GM21360 (cell line): ENCODE measurements around the gene KSR2.
"Not testable (repeated sequence)": the region's sequence is repeated elsewhere in the genome, so short reads cannot be mapped to it uniquely, and the experiment has no call there.

Experiments used
- ATAC-seq: cut with Tn5 transposase; IDR thresholded peaks from one replicate; pipeline ENCODE4 v1.9.1; 2021; ENCODE audit warnings: mild to moderate bottlenecking, moderate library complexity; ENCODE audit not compliant: unreplicated experiment

Gene KSR2

GRCh38 chr12:117649796-117650195, 319.0 kb downstream of the KSR2 start:
- ATAC-seq = no peak

- no peak for ATAC-seq
Observed at GRCh38 chr12:117646520-117646919, 322.3 kb downstream of the KSR2 start.

DNA sequence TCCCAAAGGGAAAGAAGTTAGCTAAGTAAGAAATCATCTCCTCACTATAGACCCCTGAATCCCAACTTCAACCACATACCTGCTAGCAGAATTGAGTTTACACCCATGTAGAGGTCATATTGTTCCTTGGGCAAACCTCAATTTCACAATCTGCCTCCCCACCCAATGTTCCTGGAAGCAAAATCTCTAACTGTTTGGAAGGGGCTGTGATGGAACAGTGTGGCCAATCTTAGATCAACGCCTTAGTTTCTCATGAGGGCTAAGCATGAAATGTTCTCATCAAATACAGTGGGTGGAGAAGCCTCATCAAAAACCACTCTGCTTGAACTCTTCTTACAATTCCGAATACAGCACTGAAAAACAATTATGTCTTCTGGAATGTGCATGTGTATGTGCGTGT, 323.3 kb downstream of the KSR2 start:
- ATAC-seq = no peak

DNA sequence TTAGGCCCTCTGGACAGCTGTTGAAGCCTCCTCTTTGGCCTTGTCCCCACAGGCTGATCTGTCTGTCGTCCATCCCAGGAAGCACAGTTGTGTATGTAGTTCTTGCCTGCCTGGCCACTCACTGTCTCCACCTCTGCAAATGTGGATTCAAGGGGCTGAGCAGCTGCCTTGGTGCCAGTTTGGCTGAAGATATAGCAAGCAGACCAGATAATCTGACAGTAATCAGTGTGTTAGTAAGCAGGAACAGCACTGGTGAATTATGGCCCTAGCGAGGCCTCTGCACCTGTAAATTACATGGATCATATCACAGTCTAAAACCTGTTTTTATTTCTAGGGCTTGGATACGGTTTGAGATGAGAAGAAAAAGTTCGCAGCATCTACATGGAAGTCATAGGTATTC, 324.8 kb downstream of the KSR2 start:
- no peak for ATAC-seq

- ATAC-seq = no peak
Observed at GRCh38 chr12:117641885-117642284, 326.9 kb downstream of the KSR2 start.

DNA sequence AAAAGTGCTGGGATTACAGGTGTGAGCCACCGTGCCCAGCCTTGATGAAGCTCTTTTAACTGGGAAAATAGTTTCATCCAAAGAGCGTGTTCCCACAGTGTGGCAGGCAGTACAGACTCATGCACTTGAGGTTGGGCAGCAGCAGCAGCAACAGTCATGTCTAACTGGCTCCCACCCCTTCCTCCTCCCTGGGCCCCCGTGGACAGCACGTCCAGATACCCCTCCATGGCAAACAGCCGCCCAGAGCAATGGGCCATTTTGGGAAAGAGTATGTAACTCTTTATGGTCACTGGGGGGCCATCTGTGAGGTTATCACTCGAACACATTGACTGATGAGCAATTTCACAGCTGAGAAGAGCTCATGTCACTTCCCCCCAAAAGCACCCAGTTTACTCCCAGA, 328.3 kb downstream of the KSR2 start:
- no peak for ATAC-seq

DNA sequence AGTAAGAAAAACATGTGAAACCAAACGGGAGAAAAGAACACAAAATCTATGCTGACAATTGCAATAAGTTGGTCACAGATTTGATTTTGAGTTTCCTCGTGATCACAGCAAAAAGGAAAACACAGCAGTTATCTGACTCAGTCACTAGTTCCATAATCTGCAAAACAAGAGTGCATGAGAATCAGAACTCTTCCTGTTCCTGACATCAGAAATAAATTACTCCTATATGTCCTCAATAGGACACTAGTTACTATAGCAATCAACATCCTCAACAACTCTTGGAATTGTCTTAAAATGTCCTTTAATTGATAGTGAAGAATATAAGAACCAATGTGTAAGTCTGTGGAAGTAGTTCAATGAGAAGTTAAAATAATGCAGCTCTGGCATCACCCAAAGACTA, 339.3 kb downstream of the KSR2 start:
- no peak for ATAC-seq

GRCh38 chr12:117628711-117629110, 340.1 kb downstream of the KSR2 start:
- ATAC-seq = not testable (repeated sequence)

- ATAC-seq = no peak
Observed at GRCh38 chr12:117622741-117623140, 346.0 kb downstream of the KSR2 start.

- ATAC-seq = no peak
Observed at GRCh38 chr12:117622087-117622486, 346.7 kb downstream of the KSR2 start.

DNA sequence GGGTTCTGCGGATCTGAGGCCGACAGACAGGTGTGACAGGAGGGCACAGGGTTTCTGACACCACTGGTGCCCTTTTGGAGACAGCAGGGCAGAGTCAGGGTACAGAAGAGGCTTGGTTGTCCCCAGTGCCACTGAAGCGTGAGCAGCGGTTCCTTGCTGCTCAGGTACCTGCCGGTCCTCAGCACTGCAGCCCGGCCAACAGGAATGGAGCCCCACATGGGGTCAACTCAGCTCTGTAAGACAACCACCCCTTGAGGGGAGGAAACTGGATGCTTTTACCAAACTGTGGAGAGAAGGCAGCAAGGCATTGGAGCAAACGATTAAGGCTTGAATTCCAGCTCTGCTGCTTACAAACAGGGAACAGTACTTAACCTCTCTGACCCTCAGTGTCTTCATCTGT, 361.0 kb downstream of the KSR2 start:
- no peak for ATAC-seq

GRCh38 chr12:117606945-117607344, 361.8 kb downstream of the KSR2 start:
- no peak for ATAC-seq

- no peak for ATAC-seq
Observed at GRCh38 chr12:117606024-117606423, 362.8 kb downstream of the KSR2 start.

DNA sequence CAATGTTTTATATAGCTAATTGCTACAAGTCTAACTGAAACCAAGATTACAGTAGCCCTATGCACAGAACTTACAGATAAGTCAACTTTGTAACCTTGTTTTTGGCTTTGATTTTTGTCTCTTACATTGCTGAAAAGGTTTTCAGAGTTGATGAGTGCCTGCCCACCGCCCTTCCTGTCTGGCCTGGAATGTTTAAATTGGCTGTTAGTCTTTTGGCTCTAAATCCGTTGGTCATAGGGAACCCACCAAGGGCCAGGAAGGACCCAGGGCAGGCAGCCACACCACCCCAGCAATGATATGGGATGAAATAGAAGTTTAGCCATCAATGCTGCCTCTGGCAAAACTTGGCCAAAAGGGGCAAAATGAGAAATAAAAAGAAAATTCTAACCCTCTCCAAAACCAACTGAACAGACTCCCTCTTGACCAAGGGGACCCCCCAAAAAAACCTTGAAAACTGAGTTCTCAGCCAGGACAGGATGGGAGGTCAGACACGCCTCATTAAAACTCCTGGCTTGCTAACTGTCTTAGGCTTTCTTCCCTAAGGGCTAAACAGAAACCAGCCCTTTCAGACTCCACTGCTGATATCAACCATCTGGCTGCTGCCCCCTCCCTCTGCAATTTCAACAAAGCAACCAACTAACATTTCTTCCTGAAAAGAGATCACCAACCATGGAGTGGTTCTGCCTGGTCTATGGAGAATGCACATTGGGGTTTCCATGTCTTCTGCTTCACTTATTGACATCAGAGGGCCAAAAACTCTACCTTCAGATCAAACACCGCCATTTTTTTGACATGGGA, 365.3 kb downstream of the KSR2 start:
- ATAC-seq = no peak

DNA sequence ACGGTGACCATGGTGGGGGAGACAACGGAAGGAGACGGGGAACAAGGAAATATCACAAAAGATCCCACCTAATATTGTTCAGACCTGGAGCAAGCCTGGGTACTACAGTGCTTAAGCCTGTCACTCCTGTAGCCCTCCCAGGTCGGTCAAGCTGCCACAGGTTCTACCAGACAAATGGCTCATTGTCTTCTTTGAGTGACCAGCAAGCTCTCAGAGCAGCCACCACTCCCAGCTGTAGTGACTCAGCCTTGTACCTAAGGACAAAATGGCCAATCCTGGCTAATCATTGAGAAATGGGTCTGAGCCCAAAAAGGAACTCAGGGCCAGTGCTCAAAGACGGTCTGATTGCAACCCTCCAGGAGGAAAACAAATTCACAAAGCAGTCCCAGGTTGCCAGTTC, 368.9 kb downstream of the KSR2 start:
- ATAC-seq = no peak

- ATAC-seq = no peak
Observed at GRCh38 chr12:117596968-117597367, 371.8 kb downstream of the KSR2 start.

DNA sequence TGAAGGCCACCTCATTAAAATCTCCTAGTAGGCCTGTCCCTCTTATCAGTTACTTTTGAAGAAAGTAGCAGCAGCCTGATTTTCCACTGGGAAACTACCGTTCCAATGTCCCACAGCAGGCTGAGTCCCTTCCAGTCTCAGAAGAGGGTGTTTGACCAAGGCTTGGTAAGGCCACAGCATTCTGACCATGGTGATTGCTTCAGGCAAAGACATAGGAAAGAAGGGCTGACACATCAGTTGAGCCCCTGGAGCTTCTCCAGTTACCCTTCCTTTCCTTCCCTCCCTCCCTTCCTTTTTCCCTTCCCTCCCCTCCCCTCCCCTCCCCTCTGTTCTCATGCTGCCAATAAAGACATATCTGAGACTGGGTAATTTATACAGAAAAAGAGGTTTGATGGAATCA, 373.0 kb downstream of the KSR2 start:
- ATAC-seq = no peak

- ATAC-seq = no peak
Observed at GRCh38 chr12:117594481-117594880, 374.3 kb downstream of the KSR2 start.

- ATAC-seq = no peak
Observed at GRCh38 chr12:117593815-117594400, 374.9 kb downstream of the KSR2 start.

DNA sequence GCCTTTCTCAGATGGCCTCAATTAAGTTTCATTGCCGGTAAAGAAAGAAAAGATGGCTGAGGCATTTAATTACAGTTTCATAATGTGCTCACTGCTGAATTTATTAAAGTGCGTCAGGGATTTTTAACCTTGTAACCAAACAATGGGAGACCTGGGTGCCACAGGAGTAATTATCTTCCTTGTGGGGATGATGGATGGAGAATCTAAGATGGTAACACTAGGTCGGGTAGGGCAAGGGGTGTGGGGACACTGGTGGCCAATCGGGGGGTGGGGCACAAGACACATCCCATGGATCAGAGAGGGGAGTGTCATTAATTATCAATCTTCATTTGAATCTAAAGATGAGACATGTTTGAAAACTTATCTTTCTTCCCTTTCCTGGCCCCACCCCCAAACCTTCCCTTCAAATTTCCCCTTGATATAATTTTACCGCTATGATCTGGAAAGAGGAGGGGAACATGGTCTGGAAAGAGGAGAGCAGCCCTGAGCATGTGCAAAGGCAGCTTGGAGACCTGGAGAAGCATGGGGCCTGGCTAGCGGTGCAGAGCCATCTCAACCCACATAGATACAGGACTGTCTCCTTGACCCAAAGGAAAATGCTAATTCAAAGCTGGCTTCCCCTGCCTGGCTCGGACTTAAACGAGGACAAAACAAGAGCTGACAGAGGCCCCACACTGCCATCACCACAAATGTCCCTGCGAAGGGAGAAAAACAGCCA, 376.0 kb downstream of the KSR2 start:
- no peak for ATAC-seq

- no peak for ATAC-seq
Observed at GRCh38 chr12:117590999-117591398, 377.8 kb downstream of the KSR2 start.

DNA sequence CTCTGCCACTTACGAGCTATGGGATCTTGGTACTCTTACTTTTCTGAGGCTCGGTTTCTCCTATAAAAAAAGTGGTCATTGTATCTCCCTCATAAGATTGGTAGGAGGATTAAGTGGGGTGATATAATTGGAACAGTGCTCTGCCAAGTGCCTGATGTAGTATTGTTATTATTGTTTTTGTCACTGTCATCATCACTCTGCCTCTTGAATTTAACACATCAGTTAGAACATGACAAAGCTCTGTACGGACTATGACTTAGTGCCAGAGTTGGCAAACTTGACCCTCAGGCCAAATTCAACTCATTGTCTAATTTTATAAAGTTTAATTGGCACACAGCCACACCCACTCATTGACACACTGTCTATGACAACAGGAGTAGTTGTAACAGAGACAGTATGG, 378.4 kb downstream of the KSR2 start:
- ATAC-seq = no peak
